NCI-H146 (cell line): ENCODE measurements around the gene LDB3.

Source experiments
- DNase-seq: peaks from one replicate; lab custom pipeline; 2025; lab: John Stamatoyannopoulos, UW

The LDB3 gene

DNA sequence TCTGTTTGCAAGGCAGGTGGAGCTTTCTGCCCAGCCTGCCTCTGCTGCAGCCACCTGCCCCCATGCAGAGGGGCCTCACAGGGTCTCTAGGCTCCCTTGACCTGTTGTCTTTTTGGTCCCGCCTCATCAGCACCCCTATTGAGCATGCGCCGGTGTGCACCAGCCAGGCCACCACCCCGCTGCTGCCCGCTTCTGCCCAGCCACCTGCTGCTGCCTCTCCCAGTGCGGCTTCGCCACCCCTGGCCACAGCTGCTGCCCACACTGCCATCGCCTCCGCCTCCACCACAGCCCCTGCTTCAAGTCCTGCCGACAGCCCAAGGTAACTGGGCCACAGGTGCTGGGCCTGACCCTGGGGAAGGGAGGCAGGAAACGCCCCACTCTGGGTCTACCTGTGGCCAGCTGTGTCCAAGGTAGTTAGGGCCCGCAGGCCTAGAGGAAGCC lies 38.1 kb downstream of the LDB3 start:
- DNase-seq = no peak

DNA sequence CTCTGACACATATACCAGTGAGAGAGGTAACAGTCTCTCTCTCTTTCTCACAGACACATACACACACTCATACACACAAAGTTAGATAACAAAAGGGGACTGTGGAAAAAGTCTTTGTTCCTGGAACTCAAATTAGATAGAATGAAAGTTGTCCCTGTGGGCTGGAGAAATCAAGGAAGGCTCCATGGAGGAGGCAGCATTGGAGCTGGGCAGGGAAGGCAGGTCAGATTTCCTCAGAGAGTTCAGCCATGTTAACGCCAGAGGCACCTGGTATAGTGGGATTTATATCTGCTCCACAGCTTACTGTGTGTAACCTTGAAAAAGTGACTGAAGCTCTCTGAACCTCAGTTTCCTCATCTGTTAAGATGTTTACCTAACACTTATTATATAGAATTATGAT lies 38.7 kb downstream of the LDB3 start:
- DNase-seq = no peak

DNA sequence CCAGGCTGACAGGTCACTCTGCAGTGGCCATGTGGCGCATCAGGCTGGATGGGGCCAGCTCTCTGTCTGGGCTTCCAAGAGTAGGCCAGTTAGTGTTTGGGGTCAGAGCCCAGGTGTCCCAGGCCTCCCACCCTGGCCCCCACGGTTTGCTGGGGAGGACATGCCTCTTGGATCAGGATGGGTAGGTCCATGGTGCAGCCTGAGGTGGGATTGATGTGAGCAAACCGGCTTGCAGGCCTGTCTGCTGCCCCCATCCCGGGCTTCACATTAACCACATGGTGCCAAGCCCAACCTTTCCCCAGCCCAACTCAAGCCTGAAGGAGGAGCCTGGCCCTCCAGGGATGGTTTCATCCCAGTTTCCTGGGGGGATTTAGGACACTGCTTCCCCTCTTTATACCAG lies 39.2 kb downstream of the LDB3 start:
- no peak for DNase-seq

DNA sequence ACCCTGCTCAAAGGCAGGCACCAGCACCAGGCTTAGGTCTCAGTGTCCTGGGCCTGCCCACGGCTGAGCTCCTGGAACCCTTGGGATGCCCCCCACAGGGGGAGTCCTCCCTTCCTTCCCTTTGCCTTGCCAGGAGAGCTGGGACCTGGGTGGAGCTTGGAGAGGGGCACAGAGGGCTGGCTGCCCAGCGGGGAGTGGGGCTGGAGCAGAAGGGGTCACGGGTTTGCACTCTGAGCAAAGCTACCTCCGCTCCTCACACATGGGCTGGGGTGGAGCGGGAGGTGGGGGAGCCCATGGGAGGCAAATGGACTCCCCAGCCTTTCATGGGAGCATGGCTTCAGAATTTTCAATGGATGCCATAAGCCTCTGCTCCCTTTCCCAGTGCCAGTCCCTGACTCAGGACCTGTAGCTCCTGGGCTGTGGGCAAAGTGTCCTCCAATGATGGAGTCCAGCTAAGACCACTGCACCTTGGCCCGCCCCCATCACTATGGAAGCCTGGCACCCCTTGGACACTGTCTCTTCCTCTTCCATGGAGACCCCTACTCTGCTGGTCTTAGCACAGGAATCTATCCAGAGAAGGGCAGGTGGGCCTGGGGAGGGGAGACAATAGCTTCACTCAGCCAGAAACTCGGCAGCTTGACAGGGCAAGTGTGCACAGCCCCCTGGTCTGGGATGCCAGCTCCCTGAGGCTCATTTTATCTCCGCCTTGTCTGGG lies 39.9 kb downstream of the LDB3 start:
- DNase-seq = no peak

DNA sequence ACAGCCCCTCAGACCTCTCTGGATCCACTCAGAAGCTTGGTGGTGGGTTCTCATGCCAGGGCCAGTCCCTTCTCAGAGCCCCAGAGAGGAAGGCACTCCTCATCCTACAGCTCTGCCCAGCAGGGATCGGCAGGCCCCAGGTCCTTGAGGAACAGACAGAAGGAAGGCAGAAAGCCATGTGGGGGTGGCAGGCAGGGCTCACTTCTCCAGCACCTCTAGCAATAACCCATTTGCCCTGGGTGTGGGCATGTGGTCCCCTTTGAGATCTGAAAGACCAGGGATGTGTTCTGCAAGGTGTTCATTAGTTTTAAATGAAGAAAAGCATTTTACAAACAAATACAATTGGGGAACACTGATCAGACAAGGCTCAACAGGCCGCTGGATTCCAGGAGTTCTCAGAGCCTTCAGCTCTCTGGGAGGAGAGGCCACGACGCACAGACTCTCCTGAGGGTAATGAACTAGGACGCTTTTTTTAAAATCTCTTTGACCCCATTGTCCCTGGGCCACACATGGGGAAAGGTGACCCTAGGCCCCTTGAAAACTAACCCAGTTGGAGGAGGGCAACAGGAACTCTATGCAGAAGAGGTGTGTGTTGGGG lies 40.6 kb downstream of the LDB3 start:
- DNase-seq = no peak

DNA sequence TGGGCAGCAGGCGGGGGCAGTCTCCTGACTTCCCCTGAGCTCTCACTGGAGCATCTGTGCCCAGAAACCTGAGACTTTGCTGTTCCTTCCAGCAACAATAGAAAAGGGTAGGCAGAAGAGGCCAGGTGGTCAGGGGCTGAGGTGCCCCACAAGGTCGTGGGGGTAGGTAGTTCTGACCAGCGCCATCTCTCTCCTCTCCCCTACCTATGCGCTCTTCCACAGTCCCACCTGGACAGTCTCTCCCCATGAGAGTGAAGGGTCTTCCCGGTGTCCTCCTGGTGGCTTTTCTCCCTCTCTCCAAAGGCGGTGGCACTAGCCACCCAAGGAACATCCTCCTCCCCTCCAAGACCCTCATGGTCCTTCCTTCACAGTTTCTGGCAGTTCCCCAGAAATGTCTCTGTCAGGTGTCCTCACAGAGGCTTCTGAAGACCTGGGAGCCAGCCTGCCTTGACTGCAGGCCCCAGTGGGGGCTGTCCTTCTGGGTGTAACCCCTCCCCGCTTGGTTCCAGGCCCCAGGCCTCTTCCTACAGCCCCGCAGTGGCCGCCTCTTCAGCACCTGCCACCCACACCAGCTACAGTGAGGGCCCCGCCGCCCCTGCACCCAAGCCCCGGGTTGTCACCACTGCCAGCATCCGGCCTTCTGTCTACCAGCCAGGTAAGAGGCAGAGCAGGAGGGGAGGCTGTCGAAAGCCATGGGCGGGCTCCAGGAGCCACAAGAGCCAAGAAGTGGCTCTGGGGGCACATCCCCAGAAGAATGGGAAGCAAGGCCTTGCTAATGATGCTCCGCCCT lies 41.3 kb downstream of the LDB3 start:
- DNase-seq = no peak

DNA sequence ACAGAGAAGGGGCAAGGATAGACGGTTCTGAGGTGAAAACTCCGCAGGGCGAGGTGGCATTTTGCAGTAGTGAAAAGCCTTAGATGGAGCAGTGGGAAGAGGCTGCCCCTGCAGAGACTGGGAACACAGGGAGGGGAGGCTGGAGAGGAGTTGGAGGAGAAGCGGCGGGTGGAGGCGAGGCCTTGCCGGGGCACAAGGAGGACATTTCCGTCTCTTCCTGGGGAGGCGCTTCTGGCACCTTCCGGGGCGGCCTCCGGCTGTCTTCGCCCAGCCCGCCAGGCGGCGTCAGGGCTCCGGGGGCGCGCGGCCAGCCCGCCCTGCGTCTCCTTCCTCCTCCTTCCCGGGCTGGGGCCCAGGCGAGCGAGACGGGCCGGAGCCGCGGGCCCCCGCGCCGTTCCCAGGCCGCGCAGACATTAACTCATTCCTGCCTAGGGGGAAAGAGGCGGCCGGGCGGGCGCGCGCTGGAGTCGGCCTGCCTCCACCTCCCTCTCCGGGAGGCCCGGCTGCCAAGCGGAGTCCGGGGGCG lies 42.7 kb downstream of the LDB3 start:
- DNase-seq = peak; percentile 85

DNA sequence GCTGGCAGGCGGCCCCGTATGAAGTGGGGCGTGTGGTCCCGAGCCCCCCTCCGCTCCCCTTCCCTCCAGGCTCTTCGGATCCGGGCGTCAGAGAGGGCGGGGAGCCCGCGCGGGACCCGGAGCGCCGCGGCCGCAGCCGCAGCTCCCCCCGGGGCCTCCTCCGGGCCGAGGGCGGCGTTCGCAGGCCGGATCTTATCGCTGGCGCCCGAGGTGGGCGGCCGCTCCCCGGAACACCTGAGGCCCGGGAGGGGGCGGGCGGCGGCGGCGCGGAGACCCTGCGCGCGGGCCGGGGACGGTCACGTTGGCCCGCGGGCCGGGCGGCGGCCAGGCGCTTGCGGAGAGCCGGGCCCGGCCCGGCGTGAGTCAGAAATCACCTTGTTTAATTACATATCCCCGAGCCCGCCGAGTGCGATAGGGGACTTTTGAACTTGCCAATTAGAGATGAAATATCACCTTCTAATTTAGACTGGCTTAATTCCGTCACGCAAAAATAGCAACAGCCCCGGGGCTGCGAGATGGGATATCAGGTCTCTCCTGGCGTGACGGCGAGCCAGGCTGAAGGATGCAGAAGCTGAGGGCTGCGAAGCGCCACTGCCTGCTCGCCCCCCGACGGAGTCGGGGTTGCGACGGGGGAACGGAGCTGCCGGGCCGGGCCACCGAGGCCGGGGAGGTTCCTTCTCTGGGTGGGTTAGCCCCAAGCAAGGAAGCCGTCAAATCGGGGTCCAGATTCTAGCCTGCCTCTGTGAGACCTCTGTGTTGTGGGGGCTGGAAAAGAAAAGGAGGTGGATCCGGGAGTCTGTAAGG lies 43.4 kb downstream of the LDB3 start:
- peak; percentile 78 for DNase-seq

DNA sequence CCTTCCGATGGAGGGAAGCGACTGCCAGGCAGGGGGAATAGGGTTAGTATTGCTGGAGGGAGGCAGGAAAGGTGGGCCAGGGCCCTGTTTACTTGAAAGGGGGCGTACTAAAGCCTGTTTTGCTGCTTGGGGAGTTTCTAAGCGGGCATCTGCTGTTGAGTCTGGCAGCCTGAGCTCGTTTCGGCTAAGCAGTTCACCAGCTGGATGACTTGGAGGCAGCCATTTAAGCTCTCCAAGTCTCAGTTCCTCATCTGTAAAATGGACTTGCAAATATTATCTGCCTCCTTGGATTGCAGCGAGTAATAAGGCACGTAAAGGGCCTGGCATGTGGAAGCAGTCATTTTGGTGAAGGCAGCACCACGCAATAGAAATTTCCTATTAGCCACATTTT lies 44.0 kb downstream of the LDB3 start:
- no peak for DNase-seq

DNA sequence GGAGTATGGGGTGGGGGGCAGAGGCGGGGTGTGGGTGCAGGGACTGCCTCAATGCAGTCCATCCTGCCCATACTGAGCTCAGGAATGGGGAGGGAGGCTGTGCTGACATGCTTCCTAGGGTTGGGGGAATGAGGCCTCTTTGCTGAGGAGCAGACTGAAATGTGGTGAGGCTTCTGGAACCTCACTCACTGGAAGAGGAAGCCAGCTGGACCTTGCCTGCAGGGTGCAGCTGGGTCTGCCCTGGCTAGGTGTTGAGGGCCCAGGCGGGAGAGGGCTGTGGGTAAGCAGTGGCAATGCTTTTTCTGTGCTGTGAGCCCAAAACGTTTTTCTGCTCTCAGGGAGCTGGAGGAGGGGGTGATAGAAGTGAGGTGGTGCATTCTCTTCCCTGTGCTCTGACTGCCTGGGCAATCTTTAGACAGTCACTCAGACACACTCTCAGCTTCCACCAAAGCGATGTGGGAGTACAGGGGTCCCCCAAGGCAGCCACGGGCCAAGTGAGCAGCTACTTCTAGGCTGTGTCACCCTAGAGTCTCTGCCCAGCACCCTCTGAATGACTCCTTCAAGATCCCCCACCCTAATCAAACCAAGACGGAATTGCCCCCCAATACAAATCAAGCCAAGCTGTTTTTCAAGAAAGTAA lies 47.0 kb downstream of the LDB3 start:
- no peak for DNase-seq

DNA sequence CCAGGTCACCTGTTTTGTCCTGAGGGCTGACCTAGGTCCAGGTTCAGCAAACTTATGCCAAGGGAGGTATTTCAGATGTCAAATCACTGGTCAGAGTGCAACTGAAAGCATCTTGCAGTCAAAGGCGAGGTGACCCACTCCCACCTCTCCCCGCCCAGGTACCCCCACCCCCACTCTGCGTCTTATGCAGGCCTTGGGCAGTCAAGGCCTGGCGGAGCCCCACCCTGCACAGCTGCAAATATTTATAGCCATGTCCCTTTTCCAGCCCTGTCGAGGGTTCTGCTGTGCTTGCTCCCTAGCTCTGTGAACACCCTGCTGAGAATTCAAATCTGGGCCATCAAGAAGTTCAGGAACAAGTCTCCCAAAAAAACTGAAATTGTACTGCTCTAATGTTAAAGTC lies 47.5 kb downstream of the LDB3 start:
- DNase-seq = no peak

DNA sequence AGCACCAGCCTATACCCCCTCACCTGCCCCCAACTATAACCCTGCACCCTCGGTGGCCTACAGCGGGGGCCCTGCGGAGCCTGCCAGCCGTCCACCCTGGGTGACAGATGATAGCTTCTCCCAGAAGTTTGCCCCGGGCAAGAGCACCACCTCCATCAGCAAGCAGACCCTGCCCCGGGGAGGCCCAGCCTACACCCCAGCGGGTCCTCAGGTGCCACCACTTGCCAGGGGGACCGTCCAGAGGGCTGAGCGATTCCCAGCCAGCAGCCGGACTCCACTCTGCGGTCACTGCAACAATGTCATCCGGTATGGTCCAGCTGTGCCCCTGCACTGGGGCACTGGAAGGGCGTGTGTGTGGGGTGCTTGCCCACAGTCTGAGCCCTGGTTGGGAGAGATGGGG lies 48.2 kb downstream of the LDB3 start:
- no peak for DNase-seq

DNA sequence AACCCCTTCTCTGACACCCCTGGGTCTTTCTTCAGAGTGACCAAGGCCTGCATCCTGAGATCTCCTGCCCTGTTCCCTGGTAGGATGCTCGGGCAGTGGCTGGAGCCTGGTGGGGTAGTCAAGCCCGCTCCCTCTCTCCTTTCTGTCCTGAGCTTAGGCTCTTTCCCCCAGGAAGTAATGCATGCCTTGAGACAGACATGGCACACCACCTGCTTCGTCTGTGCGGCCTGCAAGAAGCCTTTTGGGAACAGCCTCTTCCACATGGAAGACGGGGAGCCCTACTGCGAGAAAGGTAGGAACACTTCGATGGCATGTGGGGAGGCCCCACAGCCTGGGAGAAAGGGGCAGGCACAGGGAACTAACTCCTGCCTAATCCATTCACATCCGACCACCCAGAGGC lies 50.2 kb downstream of the LDB3 start:
- no peak for DNase-seq

DNA sequence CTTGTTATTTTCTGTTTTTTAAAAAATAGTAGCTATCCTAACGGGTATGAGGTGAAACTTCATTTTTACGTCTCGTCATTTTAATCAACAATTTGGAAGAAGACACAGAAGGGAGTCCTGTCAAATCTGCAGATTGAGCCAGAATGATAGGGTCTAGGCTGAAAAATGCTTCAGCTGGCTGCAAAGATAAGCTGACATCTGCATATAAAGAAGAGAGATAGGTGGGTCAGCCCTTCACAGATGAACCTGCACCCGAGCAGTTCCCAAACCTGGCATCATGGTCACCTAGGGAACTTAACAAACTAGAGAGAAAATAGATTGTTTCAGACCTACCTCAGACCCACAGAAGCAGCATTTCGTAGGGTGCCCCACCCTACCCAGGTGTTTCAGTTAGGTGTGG lies 52.9 kb downstream of the LDB3 start:
- no peak for DNase-seq

DNA sequence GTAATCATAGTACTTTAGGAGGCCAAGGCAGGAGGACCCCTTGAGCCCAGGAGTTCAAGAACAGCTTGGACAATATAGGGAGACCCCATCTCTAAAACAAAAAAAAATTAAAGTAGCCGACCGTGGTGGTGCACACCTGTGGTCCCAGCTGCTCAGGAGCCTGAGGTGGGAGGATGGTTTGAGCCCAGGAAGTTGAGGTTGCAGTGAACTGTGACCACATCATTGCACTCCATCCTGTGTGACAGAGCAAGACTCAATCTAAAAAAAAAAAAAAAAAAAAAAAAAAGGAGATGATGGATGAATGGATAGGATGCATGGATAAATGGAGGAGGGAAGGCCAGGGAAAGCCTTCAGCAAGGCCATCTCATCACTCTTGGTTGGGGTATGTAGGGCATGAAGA lies 54.7 kb downstream of the LDB3 start:
- DNase-seq = no peak

DNA sequence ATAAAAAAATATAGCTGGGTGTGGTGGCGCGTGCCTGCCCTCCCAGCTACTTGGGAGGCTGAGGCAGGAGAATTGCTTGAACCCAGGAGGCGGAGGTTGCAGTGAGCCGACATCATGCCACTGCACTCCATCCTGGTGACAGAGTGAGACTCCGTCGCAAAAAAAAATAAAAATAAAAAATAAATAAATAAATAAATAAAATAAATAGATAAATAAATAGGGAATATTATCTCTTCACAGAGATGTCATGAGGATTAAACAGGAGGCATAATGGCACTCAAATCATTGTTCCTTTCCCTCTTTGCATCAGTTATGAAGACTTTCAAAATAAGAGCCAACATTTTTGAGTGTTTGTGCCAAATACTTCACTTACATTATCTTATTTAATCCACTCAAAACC lies 56.1 kb downstream of the LDB3 start:
- no peak for DNase-seq

DNA sequence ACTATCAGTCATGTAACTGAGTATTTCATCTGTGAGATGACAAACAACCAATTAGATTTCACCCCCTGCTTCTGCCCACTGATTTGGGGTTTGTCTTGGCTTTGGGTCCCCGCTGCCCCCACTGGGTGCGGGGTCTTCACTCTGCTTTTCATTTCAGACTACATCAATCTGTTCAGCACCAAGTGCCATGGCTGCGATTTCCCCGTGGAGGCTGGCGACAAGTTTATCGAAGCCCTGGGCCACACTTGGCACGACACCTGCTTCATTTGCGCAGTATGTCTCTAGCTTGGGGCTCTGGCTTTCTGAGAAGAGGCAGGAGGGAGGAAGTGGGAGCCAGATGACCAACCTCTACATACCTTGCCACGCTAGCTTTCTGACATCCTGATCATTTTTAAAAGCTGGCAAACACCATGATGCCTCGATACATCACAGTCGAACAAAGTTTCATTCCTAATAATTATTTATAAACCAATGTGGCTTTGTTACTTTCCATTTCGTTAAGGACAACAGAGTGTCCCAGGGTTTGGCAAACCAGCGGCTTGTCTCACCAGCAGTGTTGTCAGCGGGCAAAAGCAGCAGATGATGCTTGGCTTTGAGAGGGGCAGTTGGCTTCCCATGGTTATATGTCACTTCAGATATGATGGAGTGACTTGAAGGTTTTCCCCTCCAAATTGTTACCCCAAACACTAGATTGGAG lies 57.8 kb downstream of the LDB3 start:
- DNase-seq = no peak

DNA sequence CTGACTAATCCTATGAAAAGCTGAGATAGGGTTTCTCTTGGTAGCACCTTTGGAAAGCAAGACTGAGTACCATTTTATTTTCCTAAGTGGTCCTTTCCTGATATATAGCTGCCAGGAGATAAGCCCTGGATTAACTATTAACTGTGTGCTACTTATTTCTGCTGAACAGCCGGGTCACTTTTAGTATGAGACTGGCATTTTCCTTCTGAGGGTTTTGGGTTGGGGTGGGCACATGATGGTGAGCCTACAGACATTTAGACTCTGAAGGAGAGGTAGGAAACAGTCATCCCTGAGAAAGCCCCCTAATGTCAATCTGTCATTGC lies 58.3 kb downstream of the LDB3 start:
- DNase-seq = no peak

DNA sequence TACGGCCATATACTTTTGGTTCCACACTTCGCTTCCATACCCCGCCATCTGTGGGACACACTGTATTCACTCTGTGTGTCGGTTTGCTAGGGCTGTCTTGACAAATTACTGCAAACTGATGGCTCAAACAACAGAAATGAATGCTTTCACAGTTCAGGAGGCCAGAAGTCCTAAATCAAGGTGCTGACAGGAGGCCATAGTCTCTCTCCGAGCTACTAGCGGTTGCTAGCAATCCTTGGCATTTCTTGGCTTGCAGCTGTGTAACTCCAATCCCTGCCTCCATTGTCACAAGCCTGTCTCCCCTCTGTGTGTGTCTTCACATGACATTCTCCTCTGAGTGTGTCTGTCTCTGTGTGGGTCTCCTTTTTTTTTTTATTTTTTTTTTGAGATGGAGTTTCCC lies 59.2 kb downstream of the LDB3 start:
- DNase-seq = no peak

DNA sequence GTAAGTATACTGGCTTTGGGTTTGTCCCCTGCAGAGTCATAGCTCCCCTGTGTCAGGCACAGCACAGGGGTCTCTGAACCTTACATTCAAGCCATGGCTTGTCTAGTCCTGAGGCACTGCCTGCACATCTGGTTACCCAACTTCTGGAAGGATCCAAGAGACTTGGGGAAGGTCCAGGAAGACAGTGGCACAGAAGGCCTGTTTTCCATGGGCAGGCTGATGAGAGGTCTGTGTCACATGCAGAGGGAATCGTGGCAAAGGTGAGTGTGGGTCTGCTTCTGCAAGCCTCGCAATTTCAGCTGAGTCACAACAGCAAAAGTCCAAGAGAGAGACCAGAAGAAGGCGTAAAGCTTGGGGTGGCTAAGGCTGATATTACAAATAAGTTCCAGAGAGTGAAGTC lies 59.7 kb downstream of the LDB3 start:
- DNase-seq = no peak

DNA sequence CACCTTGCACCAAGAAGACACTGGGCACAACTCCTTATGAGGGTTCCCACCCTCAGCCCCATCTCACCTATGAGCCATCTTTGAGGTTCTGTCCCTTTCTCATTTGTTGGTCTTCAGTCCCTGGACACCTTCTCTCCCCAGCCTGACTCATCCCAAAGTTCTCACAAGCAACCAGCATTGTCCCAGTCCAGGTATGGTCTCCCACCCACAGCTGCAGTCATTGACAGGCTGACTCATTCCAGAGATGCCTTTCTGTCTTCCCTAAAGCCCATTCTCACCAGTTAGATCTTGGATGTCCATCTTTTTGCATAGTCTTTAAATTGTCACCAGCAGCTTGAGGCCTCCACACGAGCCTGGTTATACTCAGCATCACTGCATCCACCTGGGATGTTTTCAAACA lies 61.4 kb downstream of the LDB3 start:
- no peak for DNase-seq
